NCI-H2107 treated with DMSO at 0.1 percent for 48 hours (cell line): Measurements from ENCODE around the gene ALDH1L1.

ENCODE experiments used
- DNase-seq: peaks from one replicate; lab custom pipeline; 2025; ENCODE audit not compliant: unreplicated experiment; lab: John Stamatoyannopoulos, UW

Gene ALDH1L1

DNA sequence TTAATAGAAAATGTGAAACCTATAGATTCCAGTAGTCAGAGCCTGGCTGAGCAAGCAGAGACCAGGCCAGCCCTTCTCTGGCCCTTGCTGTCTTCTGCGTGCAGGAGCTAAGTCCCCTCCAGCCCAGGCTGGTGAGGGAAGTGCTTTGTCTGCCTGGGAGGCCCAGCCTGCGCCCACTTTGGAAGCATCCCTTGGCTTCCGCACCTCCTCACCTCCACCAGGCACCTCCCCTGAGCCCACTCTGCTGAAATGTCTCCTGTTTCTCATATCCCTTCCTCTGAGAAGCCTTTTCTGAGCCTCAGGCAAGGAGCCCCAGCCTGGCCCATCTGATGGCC lies 45.3 kb downstream of the ALDH1L1 start:
- DNase-seq = no peak

DNA sequence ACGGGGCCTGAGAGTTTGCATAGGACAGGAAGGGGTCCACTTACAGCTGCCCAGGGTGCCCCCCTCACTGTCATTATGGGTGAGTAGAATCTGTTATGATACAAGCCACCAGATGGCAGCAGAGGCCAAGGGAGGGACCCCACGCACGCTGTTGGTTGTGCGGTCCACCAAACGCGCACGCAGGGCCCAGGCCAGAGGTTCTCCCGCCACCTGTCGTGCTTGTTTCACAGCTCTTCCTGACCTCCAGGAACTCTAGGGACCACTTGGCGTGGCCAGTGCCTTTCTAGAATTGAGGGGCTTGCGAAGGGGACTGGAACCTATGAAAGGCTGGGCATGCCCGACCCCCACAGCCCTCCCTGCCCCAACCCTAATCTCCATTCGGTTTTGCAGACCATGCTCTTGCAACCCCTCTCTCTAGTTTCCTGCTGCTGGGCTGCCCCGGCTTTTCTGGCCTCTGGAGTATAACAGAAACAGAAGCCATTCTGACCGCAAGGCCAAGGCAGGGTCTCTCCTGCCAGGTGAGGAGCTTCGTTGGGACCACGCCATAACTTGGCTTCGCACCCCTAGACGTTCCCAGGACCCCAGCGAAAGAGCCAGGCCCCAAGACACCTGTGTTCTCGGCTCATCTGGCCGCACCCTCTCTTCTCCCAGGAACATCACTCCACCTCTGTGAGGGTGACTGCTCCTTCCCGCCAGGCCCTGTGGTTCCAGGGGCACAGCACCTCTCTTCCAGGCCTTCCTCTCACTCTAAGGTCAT lies 46.0 kb downstream of the ALDH1L1 start:
- peak; percentile 3 for DNase-seq

DNA sequence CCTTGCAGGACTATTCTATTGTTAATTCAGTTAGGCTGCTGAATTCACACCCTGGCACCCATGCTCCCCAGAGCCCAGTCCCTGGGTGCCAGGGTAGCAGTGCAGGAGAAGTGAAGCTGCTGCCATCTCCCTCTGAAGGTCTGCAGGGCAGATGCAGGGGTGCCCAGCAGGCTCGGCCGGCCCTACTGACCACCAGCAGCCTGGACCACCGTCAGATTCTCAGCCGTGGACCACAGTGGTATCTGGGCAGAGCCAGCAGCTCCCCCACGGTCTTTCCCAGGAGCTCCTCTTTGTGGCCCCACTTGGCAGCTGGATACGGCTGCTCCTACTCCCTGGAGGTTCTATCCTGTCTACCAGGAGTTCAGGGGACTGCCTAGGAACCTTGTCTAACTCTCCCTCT lies 46.8 kb downstream of the ALDH1L1 start:
- no peak for DNase-seq

DNA sequence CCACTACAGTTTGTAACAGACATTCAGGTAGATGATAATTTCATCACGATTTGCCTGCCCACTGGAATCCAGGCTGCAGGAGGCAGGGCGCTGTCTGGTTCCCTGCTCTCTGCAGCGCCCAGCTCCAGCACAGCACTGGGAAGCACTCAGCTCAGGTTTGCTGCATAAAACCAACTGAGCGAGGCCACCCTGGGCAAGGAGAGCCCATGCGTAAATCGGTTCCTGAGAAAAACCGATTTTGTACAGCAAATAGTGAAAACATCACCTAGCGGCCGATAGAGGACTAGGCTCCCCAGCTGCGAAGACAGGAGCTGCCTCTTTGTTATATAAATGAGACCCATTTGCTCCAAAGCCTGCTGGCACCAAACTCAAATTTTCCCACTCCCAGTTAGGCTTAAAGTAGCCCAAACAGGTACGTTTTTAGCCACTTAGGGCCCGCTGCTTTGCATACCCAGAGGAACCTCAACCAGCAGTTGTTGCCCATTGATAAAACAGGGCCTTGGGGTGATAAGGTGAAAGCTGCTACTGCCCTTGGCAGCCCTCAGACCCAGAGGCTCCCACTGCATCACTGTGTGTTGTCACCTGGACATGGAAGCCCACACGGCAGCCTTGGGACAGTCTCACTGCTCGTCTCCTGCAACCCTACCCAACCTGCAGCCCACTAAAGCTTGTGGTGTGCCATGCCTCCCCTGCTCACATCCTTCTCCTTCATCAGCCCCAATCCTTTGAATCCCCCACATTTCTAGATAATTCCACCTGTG lies 47.5 kb downstream of the ALDH1L1 start:
- DNase-seq = no peak

DNA sequence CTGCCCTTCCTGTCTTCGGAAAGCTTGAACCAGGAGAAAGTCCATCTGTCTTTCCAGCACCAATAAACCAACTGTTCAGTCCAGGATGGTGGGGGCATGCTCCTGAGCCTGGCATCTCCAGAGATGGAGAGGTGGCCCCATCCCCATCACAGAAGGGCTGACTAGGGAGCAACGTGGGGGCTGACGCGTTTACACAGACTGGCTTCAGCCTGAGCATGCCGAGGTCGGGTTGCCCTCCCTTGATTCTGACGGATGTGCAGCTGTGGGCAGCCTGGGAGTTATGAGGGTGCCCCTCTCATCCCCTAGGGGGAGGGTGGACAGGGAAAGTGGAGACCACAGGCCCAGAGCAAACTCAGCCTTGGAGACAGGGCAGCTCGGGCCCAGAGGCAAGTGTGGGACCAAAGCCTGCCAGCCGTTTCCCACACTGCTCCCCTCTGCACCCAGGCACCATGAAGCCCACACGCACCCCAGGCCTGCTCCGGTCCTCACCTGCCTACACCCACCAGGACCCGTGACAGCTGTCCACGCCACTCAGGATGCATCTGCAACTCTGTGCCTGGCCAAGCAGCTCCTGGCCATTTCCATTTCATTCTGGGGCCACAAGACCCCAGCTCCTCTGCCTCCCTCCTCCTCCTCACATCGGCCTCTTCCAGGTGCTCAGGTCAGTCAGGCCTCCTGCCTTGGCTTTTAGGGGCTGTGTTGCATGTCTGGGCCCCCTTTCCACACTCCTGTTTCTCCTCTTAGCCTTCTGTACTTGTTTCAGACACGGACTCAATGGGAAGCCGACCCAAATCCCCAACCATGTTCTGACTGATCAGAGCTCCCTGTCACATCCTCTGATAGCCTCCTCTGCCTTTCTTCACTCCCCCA lies 48.3 kb downstream of the ALDH1L1 start:
- DNase-seq = no peak

DNA sequence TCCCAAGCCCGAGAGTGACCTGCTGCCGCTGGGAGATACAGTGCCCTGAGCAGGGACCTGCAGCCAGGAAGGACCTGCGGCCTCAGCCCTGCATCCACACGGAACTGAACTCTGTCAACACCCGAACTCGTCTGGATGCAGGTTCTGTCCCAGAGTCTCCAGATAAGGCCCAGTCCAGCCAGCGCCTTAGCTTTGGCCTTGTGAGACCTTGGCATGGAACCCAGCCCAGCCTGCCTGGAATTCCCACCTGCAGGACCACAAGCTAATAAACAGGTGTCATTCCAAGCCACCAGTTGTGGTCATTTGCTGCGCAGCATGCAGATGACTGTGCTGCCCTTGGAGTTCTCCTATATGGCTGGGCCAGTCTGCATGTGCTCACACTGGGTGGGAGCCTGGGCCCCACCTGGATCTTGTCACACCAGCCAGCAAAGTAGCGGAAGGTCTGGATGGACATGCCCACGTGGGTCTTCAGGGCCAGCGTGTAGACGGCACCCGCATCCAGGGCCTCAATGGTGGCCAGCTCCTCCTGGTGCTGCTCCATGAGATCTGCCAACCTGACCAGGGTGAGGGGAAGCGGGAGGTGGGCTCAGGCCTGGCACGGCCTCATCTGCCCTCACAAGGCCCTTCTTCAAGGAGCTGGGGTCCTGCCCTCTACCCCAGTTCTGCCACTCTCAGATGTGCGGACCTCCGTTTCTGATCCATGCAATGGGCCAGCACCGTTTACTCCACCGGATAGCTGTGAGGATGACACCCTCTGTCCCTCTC lies 49.2 kb downstream of the ALDH1L1 start:
- no peak for DNase-seq

DNA sequence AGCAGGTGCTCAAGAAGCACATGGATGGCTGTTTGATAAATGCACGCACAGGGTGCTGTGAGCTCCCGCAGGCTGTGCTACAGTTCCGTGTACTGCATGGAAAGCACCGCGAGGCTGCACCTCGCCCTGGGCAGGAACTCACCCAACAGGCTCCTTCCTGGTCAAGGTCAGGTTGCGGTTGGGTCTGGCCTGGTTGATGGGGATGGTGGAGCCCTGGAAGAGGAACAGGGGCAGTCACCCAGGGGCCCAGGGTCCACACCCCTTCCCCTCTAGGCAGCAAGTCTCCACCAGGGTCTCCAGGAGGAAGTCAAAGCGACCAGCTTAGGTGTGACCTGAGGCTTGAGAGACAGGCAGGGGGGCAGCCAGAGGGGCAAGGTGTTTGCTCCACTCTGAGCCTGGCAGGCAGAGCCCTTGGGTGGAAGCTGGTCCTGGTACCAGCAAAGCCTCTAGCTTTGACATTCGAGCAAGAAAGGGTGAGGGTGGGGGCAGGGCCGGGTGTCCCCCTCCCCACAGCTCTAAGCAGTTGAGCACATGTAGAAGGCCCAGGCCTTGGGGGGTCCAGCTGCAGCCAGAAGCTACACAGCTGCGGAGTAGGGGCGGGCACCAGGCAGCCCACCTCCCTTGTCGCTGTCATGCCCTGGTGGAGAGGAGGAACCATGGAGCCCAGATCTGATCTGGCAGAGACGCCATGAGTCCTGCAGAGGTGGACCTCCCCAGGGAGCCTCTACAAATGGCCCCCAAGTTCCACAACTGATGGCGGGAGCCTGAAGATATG lies 50.1 kb downstream of the ALDH1L1 start:
- DNase-seq = no peak

DNA sequence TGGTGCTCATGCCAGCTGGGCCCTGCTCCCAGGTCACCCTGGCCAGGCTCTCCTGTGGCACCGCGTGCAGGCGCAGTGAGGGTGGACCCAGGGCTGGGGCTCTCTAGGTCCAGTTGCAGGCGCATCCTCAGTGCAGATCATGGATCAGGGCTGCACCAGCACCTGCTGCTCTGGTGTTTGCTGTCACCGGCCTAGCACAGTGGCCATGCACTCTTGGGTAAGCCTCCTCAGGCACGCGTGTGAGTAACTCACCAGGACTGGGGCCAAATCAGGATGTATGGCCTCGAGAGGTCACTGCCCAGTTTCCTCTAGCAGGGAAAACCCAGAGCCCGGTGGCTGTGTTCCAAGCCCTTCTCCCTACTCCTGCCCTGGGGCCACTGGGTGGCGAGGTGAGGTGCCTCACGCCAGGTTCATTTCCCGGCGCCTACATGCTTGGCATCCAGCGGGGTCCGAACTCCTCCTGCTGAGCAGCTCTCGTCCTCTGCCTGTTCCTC lies 50.9 kb downstream of the ALDH1L1 start:
- no peak for DNase-seq

DNA sequence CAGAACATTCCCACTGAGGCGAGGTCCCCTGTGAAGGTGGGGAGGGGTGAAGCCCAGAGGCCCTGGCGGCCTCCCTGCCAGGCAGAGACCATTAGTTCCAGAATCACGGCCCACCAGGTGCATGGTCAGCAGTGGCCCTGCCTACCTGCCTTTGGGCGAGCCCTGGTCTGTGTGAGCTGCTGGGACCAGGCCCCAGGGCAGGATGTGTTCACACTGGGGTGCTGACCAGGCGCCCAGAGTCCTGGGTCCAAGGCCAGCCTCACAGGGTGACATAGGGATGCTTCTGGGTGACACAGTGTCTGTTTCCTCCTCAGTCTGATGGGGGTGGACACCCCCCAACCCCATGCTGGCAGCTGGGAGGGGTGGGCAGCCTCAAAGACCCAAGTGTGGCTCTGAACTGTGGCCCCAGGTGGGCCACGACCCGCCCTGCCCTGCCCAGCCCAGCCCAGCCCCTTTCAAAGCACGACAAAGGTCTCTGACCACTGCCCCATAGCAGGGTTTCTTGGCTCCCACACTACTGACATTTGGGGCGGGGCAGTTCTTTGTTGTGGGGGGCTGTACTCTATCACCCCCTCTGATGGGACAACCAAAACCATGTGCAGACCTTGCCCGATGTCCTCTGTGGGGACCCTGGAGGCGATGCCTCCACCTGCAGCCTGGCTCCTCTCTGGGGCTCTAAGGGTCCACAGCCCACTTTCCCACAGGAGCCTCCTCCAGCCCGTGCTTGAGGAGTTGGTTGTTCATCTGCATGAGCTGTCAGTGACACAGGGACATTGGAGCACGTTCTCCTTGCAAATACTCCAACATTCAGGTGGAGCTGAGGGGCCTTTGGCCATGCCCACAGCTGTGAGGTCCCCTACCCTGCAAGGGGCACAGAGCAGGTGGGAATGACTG lies 51.6 kb downstream of the ALDH1L1 start:
- DNase-seq = no peak

DNA sequence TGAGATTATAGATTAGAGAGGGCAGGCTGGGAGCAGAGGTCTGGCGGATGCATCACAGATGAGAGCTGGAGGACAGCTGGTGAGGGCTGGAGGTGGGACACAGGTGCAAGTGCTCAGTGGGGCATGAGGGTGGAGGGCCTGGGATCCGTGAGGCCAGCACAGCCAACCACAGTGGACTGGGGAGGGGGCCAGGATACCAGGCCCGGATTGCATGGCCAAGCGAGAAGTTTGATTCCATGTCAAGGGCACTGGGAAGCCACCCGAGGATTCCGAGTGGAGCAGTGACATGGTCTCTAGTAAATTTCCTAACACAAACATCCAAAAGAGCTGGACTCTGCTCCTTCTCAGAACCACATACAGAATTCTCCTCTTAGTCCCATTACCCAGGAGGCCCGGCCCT lies 52.5 kb downstream of the ALDH1L1 start:
- no peak for DNase-seq

DNA sequence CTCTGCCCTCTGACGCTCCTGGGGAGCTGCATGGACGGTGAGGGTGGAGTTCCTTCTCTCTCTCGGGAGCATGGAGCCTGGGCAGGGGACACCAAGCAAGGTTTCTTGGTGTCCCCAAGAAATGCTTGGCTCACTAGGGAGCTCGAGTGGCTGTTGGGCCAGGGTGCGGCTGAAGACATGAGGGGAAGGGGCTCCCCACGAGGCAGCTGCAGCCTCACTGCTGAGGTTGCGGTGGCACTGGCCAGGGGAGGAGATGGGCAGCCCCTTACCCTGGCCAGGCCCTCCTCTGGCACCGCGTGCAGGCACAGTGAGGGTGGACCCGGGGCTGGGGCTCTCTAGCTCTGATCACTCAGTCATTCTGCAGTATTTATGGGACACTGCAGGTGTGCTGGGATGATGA lies 52.9 kb downstream of the ALDH1L1 start:
- DNase-seq = no peak

DNA sequence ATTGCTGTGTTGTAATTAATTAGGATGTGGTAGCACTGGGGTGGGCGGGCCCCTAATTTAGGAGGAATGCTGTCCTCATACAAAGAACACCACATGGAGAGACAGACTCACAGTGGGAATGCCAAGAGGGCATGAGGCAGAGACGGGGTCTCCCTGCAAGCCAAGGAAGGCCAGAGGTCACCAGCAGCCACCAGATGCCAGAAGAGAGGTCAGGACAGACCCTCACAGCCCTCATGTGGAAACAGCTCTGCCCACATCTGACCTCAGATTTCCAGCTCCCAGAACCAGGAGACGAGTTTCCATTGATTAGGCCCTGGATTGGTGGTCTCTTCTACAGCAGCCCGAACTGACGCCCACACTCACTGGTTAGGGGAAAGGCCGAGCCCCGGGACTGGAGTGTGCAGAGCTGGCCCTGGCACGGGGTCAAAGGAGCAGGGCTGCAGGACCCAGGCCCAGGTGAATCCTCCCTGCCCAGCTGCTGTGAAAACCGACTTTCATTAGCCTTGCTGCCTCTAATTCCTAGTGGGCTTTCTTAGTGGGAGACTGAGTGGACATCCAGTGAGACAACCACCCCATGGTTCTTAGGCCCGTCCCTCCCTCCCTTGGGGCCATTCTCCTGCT lies 53.5 kb downstream of the ALDH1L1 start:
- DNase-seq = no peak

DNA sequence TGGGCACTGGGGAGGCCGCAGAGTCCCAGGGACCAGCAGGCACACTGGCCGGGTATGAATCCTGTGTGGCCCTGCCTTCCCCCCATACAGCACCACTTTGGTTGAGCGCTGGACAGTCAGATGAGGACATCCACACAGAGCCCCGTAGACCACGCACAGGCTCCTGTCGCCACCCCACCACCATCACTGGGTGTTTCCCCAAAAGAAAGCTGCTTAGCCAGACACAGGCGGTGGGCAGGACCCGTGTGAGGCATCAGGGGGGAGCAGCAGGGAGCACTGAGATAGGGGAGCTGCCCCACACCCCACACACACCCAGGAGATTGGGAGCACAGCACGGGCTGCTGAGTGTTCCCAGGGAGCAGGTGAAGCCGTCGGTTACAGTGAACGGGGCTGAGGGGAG lies 54.1 kb downstream of the ALDH1L1 start:
- no peak for DNase-seq

DNA sequence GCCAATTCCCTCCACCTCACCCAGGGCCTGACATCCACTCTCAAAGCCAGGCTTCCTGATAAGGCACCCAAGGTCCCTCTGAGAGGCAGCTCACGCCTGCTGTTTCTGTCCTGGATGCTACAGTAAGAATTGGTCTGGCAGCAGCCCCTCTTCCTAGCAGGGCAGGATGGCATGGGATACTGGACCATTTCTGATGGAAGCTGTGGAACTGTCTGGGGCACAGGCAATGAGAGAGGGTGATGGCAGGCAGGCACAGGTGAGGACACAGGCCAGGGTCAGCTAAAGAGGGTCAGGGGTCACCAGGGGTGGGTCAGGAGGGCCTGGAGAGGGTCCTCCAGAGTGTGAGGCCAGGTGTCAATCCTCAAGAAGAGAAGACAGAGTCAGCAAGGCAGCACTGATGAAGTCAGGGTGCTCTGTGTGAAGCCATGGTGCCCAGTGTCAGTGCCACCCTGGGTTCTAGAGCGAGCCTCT lies 54.6 kb downstream of the ALDH1L1 start:
- no peak for DNase-seq

DNA sequence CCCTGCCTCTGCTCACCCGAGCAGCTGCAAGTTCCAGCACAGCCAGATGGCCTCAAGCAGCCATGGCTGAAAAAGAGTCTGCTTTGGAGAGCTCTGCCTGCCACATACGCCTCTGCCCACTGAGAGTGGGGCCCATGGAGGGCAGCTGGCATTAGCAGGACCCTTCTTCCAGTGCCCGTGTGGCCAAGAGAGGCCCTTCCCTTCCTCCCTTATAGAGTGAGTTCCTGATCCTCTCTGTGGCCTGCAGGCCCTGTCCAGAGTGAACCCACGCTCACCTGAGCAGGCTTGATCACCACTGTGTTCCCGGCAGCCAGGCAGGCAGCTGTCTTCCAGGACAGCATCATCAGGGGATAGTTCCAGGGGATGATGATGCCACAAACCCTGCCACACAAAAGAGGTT lies 55.0 kb downstream of the ALDH1L1 start:
- no peak for DNase-seq

DNA sequence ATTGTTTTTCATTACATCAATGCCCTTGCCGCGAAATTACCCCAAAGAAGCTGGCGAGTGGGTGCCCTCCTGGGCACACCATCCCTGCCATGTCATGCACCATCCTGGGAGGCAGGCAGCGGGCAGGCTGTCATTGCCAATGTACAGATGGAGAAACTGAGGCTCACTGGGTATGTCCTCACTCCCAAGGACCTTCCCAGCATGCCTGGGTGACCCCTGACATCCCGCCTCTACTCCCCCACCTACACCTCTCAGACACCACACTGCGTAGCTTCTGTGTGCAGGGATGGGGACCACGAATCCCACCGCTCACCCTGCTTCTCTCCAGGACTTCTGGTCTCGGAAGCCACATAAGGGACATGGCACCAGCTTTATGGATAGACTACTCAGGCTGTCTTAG lies 55.5 kb downstream of the ALDH1L1 start:
- no peak for DNase-seq

DNA sequence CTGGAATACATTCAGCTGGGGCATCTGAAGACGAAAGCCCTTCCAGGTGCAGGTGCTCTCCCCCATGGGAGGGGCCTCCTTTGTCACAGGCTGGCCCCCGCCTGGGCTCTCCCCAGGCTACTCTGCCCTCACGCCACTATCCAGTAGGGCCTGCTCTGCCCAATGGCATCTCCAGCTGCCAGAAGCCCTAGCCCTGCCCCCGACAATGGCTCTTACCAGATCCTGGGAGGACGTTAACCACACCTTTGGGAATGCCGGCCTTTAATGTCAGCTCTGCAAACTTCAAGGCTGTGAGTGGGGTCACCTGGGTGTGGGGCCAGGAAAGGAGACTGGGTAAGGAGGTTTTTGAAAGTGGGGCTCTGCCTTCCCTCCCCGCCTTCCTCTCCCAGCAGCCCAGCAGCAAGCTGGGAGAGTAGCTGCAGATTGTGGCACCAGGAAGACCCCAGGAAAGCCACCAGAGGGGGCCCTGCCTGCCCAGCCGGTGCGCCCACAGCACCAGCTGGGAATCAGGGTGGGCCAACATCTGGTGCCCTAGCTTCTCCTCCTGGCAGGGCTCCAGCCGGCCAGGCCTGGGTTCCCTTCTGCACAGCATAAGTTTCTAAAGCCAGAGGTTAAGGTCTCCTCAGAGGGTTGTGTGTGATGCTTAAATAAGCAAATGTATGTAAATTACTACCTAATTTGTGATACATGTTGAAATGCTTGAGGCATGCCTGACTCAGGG lies 56.1 kb downstream of the ALDH1L1 start:
- no peak for DNase-seq

DNA sequence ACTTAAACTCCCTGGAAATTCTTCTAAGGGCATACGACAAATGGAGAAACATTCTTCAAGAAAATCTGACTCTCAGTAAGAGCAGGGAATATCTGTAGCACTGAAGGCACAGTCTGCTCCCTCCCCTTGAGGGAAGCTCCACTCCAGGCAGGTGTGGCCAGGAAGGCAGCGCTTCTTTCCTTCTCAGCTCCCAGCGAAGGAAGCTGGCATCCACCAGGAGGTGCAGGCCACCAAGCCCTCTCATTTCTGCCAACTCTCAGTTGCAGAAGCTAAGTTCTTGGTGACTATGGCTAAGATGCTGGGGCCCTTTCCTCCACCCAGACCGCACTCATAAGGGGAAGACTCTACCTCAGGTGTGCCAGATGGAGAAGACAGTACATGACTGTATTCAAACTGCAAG lies 58.8 kb downstream of the ALDH1L1 start:
- DNase-seq = no peak
